Nephron progenitor cell (in vitro differentiated cells): ENCODE measurements around the gene SLC44A1.

Experiments
- DNase-seq: peaks from one replicate; pipeline ENCODE4 v3.0.0; 2021
- H3K27ac Mint-ChIP-seq: 2 replicates; pipeline ENCODE4 v1.8.0; 2021; ENCODE audit warnings: mild to moderate bottlenecking, moderate library complexity, mixed read lengths
- H3K27me3 Mint-ChIP-seq: 2 replicates; pipeline ENCODE4 v1.8.0; 2021; ENCODE audit warnings: mild to moderate bottlenecking, low read depth, mixed read lengths; ENCODE audit not compliant: poor library complexity
- H3K36me3 Mint-ChIP-seq: 2 replicates; pipeline ENCODE4 v1.8.0; 2021; ENCODE audit warnings: low read depth, mixed read lengths
- H3K4me1 Mint-ChIP-seq: 2 replicates; pipeline ENCODE4 v1.8.0; 2021; ENCODE audit warnings: mixed read lengths
- H3K4me3 Mint-ChIP-seq: 2 replicates; pipeline ENCODE4 v1.8.0; 2021; ENCODE audit warnings: mild to moderate bottlenecking, moderate library complexity, mixed read lengths
- H3K9me3 Mint-ChIP-seq: 2 replicates; pipeline ENCODE4 v1.8.0; 2021; ENCODE audit warnings: mild to moderate bottlenecking, moderate library complexity, mixed read lengths
- CTCF ChIP-seq: fragments of 200-600 bp; sonication (generic); IDR thresholded peaks from 2 replicates; pipeline ENCODE4 v1.5.0; 2021; ENCODE audit warnings: antibody characterized with exemption

SLC44A1 gene

GRCh38 chr9:105363837-105364236, 119.4 kb downstream of the SLC44A1 start:
- no peak for TF ChIP-seq CTCF
- H3K27me3 Mint-ChIP-seq = no peaks in the 10 kb centered on the region
- DNase-seq = no peak
- no peaks in the 10 kb centered on the region for H3K4me1 Mint-ChIP-seq
- no peaks in the 10 kb centered on the region for H3K9me3 Mint-ChIP-seq
- no peak overlapping the region for H3K27ac Mint-ChIP-seq
- H3K4me3 Mint-ChIP-seq = no peak overlapping the region
- peaks cover 44% of the 10 kb centered on the region for H3K36me3 Mint-ChIP-seq

GRCh38 chr9:105369911-105370310, 125.5 kb downstream of the SLC44A1 start:
- no peak for TF ChIP-seq CTCF
- Mint-ChIP-seq H3K27ac (no peak overlapping the region), H3K27me3 (no peaks in the 10 kb centered on the region), H3K4me1 (no peaks in the 10 kb centered on the region), H3K36me3 (peaks cover 65% of the 10 kb centered on the region), H3K9me3 (no peaks in the 10 kb centered on the region), H3K4me3 (no peak overlapping the region)
- DNase-seq = no peak

GRCh38 chr9:105373723-105374122, 129.3 kb downstream of the SLC44A1 start:
- Mint-ChIP-seq H3K4me3 (no peak overlapping the region), H3K36me3 (peaks cover 61% of the 10 kb centered on the region)
- no peak for TF ChIP-seq CTCF

GRCh38 chr9:105375323-105375722, 130.9 kb downstream of the SLC44A1 start:
- no peak for TF ChIP-seq CTCF
- Mint-ChIP-seq H3K27me3 (no peaks in the 10 kb centered on the region), H3K4me3 (no peak overlapping the region), H3K36me3 (peaks cover 54% of the 10 kb centered on the region), H3K9me3 (no peaks in the 10 kb centered on the region), H3K4me1 (no peaks in the 10 kb centered on the region), H3K27ac (no peak overlapping the region)
- DNase-seq = no peak

More at GRCh38 chr9:105373723-105374122, 129.3 kb downstream of the SLC44A1 start:
- Mint-ChIP-seq H3K9me3 (no peaks in the 10 kb centered on the region), H3K27ac (peak overlapping the region; percentile 21), H3K27me3 (no peaks in the 10 kb centered on the region), H3K4me1 (no peaks in the 10 kb centered on the region)
- no peak for DNase-seq

GRCh38 chr9:105376893-105377292, 132.4 kb downstream of the SLC44A1 start:
- no peak overlapping the region for H3K4me3 Mint-ChIP-seq
- H3K36me3 Mint-ChIP-seq = peaks cover 52% of the 10 kb centered on the region
- no peaks in the 10 kb centered on the region for H3K9me3 Mint-ChIP-seq
- H3K4me1 Mint-ChIP-seq = no peaks in the 10 kb centered on the region
- no peak overlapping the region for H3K27ac Mint-ChIP-seq
- DNase-seq = no peak
- no peaks in the 10 kb centered on the region for H3K27me3 Mint-ChIP-seq
- TF ChIP-seq CTCF = no peak

- DNase-seq = no peak
- H3K9me3 Mint-ChIP-seq = no peaks in the 10 kb centered on the region
- H3K4me1 Mint-ChIP-seq = no peaks in the 10 kb centered on the region
- no peak for TF ChIP-seq CTCF
- H3K27ac Mint-ChIP-seq = no peak overlapping the region
- peaks cover 26% of the 10 kb centered on the region for H3K36me3 Mint-ChIP-seq
- H3K27me3 Mint-ChIP-seq = no peaks in the 10 kb centered on the region
- H3K4me3 Mint-ChIP-seq = no peak overlapping the region
These were observed 141.0 kb downstream of the SLC44A1 start for GRCh38 chr9:105385381-105385985.
